LNCAP (cell line): Measurements from ENCODE around the gene CNTLN.

Experiments
- CTCF ChIP-seq: fragments of 450-650 bp; IDR thresholded peaks from 2 replicates; pipeline ENCODE4 v1.5.1; 2017; ENCODE audit warnings: mild to moderate bottlenecking

The CNTLN gene

GRCh38 chr9:17484906-17485305 lies 350.1 kb downstream of the CNTLN start:
- no peak for TF ChIP-seq CTCF

DNA sequence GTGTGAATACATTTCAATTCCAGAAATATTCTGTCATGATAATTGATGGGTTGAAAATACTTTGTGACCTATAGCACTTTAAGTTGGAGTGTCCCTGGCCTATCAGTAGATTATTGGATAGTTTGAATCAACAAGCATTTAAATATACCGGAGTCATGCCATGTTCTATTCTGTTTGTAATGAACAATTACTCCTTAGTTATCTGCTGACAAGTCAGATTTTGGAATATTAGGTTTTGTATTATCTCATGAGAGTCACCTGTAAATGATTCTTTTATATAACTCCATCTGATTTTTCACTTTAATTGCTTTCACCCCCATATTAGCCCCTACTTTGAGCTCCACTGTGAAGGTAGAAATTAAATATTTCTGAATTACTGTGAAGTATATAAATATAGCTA lies 351.6 kb downstream of the CNTLN start:
- no peak for TF ChIP-seq CTCF

DNA sequence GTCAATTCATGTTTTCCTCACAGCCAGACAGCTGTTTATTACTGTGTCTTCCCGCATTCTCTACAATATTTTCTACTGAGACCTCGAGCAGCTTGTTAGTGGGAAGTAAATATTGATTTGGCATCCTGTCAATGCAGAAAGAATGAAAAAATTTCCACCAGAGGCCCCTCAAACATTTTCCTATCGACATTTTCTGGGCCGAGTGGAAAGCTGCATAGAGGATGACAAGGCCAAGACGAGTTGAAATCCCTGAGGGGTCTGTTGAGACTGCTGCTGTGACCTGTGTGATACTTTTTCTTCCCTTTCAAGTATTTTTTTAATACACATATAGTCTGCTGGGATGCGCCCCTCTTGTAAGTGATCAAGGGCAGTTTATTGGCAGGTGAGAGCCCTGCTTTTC lies 352.6 kb downstream of the CNTLN start:
- no peak for TF ChIP-seq CTCF

GRCh38 chr9:17488662-17489061 lies 353.8 kb downstream of the CNTLN start:
- TF ChIP-seq CTCF = no peak

GRCh38 chr9:17490110-17490509 lies 355.3 kb downstream of the CNTLN start:
- TF ChIP-seq CTCF = no peak

- no peak for TF ChIP-seq CTCF
Observed at GRCh38 chr9:17491780-17492179, 356.9 kb downstream of the CNTLN start.

GRCh38 chr9:17503196-17503595 lies 368.4 kb downstream of the CNTLN start:
- TF ChIP-seq CTCF = no peak

DNA sequence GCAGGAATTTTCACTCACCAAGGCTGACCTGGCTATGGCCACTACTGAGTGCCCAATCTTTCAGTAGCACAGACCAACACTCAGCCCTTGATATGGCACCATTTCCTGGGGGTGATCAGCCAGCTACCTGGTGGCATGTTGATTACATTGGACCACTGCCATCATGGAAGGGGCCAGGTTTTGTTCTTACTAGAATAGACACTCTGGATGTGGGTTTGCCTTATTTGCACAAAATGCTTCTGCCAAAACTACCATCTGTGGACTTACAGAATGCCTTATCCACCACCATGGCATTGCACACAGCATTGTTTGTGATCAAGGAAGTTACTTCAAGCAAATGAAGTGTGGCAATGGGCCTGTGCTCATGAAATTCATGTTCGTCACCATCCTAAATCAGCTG lies 374.3 kb downstream of the CNTLN start:
- no peak for TF ChIP-seq CTCF
